ENCODE results near the gene DAZAP1.

DNA sequence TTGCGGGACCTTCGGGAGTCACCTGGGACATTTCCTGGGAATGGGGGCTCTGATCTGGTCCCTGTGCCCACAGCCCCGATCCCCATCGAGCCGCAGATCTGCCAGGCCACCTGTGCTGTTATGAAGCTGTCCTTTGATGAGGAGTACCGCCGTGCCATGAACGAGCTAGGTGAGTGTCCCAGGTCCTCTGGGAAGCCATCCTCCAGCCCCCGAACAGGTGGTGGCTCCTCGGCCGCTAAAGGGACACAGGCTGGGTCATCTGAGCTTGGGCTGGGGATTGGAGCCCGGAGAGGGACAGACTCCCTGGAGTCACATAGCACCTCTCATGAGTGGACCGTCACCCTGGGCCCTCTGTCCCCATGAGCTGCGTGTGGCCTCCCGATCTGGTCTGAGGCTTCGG lies 50.5 kb downstream of the DAZAP1 start:
- TF ChIP-seq CTCF (IDR thresholded peaks at IDR 0.05) = no peak
- no peak for TF ChIP-seq POLR2A (IDR thresholded peaks at IDR 0.05)
- no peak for TF ChIP-seq EP300 (IDR thresholded peaks at IDR 0.05)

All from ovary (tissue), 3 donors.